NB4 (cell line): ENCODE data around the gene TEX22.

Source experiments
- DNase-seq: peaks from one replicate; pipeline ENCODE4 v3.0.0; 2010; ENCODE audit warnings: low read depth
- H3K4me3 ChIP-seq: one replicate; pipeline ENCODE4 v1.5.1; 2011; ENCODE audit warnings: mild to moderate bottlenecking, low read depth, low read length, moderate library complexity
- CTCF ChIP-seq: IDR thresholded peaks from one replicate; pipeline ENCODE4 v1.5.1; 2012; ENCODE audit warnings: low read depth, low read length
- MAX ChIP-seq: IDR thresholded peaks from 2 replicates; pipeline ENCODE4 v1.6.1; 2011; ENCODE audit warnings: low read depth, low read length
- MYC ChIP-seq: IDR thresholded peaks from 2 replicates; pipeline ENCODE4 v1.6.1; 2011; ENCODE audit warnings: low read depth, low read length
- POLR2A ChIP-seq: IDR thresholded peaks from 2 replicates; pipeline ENCODE4 v1.6.1; 2011; ENCODE audit warnings: mild to moderate bottlenecking; ENCODE audit not compliant: insufficient read length; ENCODE audit errors: extremely low read depth

Gene TEX22

GRCh38 chr14:105436402-105436801 lies 38.1 kb downstream of the TEX22 start:
- DNase-seq = no peak
- H3K4me3 ChIP-seq = no peak overlapping the region
- TF ChIP-seq POLR2A (no peak), CTCF (no peak), MYC (no peak), MAX (no peak)

GRCh38 chr14:105436891-105437722 lies 38.8 kb downstream of the TEX22 start:
- DNase-seq = no peak
- no peak overlapping the region for H3K4me3 ChIP-seq
- no peak for TF ChIP-seq POLR2A
- no peak for TF ChIP-seq CTCF
- no peak for TF ChIP-seq MAX
- TF ChIP-seq MYC = no peak

DNA sequence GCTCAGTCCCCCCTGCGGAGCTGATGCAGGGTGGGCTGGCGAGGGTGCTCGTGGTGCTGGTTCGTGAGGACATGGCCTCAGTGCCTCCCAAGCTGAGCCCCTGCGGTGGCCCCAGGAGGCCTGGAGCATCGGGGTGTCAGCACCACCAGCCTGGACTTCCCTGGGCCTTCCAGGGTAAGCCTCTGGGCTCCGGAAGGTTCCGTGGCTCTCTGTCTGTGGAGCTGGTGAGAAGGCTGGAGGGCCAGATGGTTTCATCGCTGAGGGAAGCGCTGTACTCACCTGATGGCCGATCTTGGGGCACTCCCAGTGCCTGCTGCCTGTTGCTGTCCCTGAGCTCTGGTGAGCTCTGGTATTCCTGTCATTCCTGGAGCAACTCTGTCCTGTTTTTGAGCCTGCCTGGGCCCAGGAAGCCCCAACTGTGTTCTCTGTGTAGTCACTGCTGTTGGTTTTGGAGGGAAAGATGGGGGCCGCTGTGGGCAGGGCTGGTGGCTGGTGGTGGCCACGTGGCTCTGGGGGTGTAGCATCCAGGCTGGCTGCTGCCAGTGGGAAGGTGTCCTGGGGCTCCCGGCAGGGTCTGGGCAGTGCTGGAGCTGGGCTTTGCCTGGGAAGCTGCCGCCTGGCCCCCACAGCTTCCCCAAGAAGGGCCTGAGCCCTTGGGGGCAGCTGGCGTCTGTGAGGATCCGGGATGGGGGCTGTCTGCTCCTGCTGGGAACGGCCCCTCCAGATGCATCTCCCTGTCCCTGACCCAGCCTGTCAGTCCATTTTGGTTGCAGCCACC lies 39.6 kb downstream of the TEX22 start:
- no peak for DNase-seq
- TF ChIP-seq MAX = no peak
- no peak for TF ChIP-seq POLR2A
- no peak for TF ChIP-seq CTCF
- TF ChIP-seq MYC = no peak
- no peak overlapping the region for H3K4me3 ChIP-seq

DNA sequence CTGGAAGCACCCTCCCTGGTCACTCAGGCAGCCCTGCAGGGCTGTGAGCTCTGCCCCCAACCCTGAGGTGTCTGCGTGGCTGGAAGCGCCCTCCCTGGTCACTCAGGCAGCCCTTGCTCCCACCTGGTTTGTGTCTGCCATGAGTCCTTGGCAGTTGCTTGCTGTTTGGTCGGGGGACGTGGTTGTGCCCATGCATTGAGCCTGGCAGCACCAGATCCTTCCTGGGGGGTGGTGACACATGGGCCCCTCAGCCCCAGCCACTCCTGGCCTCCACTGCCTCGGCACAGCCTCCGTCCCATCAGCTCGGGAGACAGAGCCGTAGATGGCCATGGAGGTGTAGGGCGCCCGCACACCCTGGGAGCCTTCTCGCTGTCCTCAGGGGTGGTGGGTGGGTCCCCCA lies 40.8 kb downstream of the TEX22 start:
- TF ChIP-seq MAX = no peak
- no peak for TF ChIP-seq POLR2A
- no peak for TF ChIP-seq CTCF
- TF ChIP-seq MYC = no peak
- DNase-seq = no peak
- H3K4me3 ChIP-seq = no peak overlapping the region

DNA sequence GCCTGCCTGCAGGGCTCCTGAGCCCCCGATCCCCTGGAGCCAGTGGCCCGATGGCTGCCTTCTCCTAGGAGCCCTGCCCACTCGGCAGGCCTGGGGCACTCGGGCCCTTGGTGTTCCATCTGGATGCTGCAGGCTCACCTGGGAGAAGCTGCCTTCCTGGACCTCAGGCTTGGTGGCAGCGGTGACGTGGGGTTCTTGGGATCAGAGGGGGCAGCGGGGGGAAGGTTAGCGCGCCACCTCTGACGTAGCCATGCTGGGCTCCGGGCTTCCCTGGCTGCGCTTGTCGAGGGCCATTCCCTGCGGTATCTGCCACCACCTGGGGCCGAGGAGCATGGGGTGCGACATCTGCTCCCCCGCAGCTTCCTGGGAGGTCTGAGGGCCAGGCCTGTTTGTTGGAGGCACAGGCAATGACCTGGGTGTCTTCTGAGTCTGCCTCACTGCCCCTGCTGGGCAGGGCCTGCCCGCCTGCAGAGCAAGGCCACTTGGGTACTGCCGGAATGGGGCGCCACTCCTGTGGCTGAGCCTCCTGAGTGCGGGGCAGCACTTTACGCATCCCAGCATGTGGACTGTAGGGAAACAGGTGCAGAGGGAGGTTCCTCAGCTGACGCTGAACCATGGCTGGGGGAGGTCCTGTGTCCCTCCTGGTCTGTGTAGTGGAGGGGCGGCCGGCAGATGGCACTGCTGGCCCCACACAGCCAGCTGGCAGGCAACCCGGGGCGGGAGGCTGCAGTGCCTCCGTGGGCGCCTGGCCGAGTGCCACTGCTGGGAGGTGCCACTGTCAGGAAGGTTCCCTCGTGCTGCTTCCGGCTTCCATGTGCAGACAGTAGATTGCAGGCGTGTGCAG lies 41.6 kb downstream of the TEX22 start:
- no peak for DNase-seq
- H3K4me3 ChIP-seq = no peak overlapping the region
- no peak for TF ChIP-seq CTCF
- TF ChIP-seq MYC = no peak
- TF ChIP-seq MAX = no peak
- TF ChIP-seq POLR2A = no peak
